Measurements from ENCODE around the gene RPS2. TPM values are rescaled to one million over a fixed set of nuclear protein-coding genes. Genes with fewer than 3 reads are reported as not detected.

RPS2 gene
- total RNA-seq, 2 experiments from 2014 or later, result 4,851 to 4,954 TPM

GRCh38 chr16:1987198-1987597 lies 22.6 kb upstream of the RPS2 start:
- CTCF ChIA-PET, result interaction anchor here (1.7 kb wide), 1 partner anchor 17 kb away, joined by 6 read pairs; no protein-coding TSS in a partner anchor
- POLR2A ChIA-PET, result no interaction called here

- POLR2A ChIA-PET, result interaction anchor here (2.0 to 2.2 kb wide), 2 partner anchors 14 to 20 kb away, joined by 9 read pairs; partner anchors contain the start of genes RPS2 and TBL3
- CTCF ChIA-PET, result interaction anchor here (1.2 to 1.6 kb wide), 3 partner anchors 8 to 155 kb away, joined by 4 to 8 read pairs (median 4); no protein-coding TSS in a partner anchor
These were observed 21.0 kb upstream of the RPS2 start for GRCh38 chr16:1985466-1986150.

- CTCF ChIA-PET, result interaction anchor here (0.7 to 1.6 kb wide), 7 partner anchors 9 to 156 kb away, joined by 3 to 8 read pairs (median 4); partner anchors contain the start of gene TBL3
- POLR2A ChIA-PET, result interaction anchor here (0.6 to 2.2 kb wide), 4 partner anchors 13 to 767 kb away, joined by 3 to 9 read pairs (median 6); partner anchors contain the start of genes NDUFB10, RPS2 and TBL3
These were observed 20.0 kb upstream of the RPS2 start for GRCh38 chr16:1984347-1985225.

- CTCF ChIA-PET, result interaction anchor here (0.7 to 1.6 kb wide), 8 partner anchors 10 to 157 kb away, joined by 3 to 8 read pairs (median 4); partner anchors contain the start of gene TBL3
- POLR2A ChIA-PET, result interaction anchor here (1.0 to 2.2 kb wide), 3 partner anchors 12 to 24 kb away, joined by 4 to 9 read pairs (median 9); partner anchors contain the start of genes NDUFB10, RPS2 and TBL3
These were observed 19.1 kb upstream of the RPS2 start, which contains the start of gene GFER for GRCh38 chr16:1983544-1984346. TSS of gene GFER (plus strand) at chr16:1984193. CDS start at chr16:1984219, 26 bp downstream.

GRCh38 chr16:1982991-1983543 lies 18.4 kb upstream of the RPS2 start:
- ChIA-PET POLR2A (interaction anchor here (0.7 to 2.2 kb wide), 4 partner anchors 8 to 18 kb away, joined by 3 to 9 read pairs (median 4); partner anchors contain the start of genes RPS2 and TBL3), CTCF (interaction anchor here (0.8 to 1.2 kb wide), 3 partner anchors 18 to 157 kb away, joined by 3 to 4 read pairs (median 3); no protein-coding TSS in a partner anchor)

- CTCF ChIA-PET, result interaction anchor here (0.8 to 1.5 kb wide), 2 partner anchors 9 to 17 kb away, joined by 3 to 5 read pairs; no protein-coding TSS in a partner anchor
- POLR2A ChIA-PET, result interaction anchor here (1.1 to 1.9 kb wide), 2 partner anchors 17 to 201 kb away, joined by 3 to 4 read pairs; partner anchors contain the start of gene RPS2
These were observed 17.4 kb upstream of the RPS2 start for GRCh38 chr16:1982013-1982433.

- ChIA-PET POLR2A (interaction anchor here (1.1 to 1.9 kb wide), 3 partner anchors 12 to 200 kb away, joined by 3 to 4 read pairs (median 3); partner anchors contain the start of gene RPS2), CTCF (interaction anchor here (0.8 to 1.5 kb wide), 2 partner anchors 9 to 16 kb away, joined by 3 to 5 read pairs; no protein-coding TSS in a partner anchor)
These were observed 16.8 kb upstream of the RPS2 start, which contains the start of gene NOXO1 for GRCh38 chr16:1981398-1981836. TSS of gene NOXO1 (minus strand) at chr16:1981469. CDS start at chr16:1981179, 290 bp downstream.

- ChIA-PET POLR2A (interaction anchor here (0.8 to 1.2 kb wide), 3 partner anchors 9 to 17 kb away, joined by 3 read pairs; no protein-coding TSS in a partner anchor), CTCF (interaction anchor here (1.2 kb wide), 1 partner anchor 160 kb away, joined by 3 read pairs; no protein-coding TSS in a partner anchor)
These were observed 16.1 kb upstream of the RPS2 start for GRCh38 chr16:1980770-1981087.

GRCh38 chr16:1980030-1980769 lies 15.6 kb upstream of the RPS2 start:
- CTCF ChIA-PET, result interaction anchor here (1.2 kb wide), 1 partner anchor 160 kb away, joined by 3 read pairs; no protein-coding TSS in a partner anchor

GRCh38 chr16:1979271-1980029 lies 14.8 kb upstream of the RPS2 start:
- ChIA-PET CTCF (no interaction called here), POLR2A (interaction anchor here (0.6 kb wide), 1 partner anchor 15 kb away, joined by 4 read pairs; the partner anchor contains the start of gene RPS2)

More at GRCh38 chr16:1980030-1980769, 15.6 kb upstream of the RPS2 start:
- POLR2A ChIA-PET, result interaction anchor here (0.6 to 1.2 kb wide), 4 partner anchors 8 to 17 kb away, joined by 3 to 4 read pairs (median 3); partner anchors contain the start of gene RPS2

GRCh38 chr16:1978476-1979120 lies 14.0 kb upstream of the RPS2 start:
- ChIA-PET CTCF (no interaction called here), POLR2A (no interaction called here)

- ChIA-PET CTCF (no interaction called here), POLR2A (no interaction called here)
These were observed 13.2 kb upstream of the RPS2 start for GRCh38 chr16:1977875-1978268.

- POLR2A ChIA-PET, result no interaction called here
- CTCF ChIA-PET, result no interaction called here
These were observed 12.6 kb upstream of the RPS2 start for GRCh38 chr16:1976951-1977874.

- CTCF ChIA-PET, result no interaction called here
- POLR2A ChIA-PET, result no interaction called here
These were observed 11.5 kb upstream of the RPS2 start for GRCh38 chr16:1976216-1976520.

Data from activated CD8-positive, alpha-beta memory T cell treated with anti-CD3 and anti-CD28 coated beads for 36 hours (primary cell).